Smooth muscle cell (in vitro differentiated cells): ENCODE measurements around the gene CNGA2. TPM values are rescaled to one million over a fixed set of nuclear protein-coding genes. Genes with fewer than 3 reads are reported as not detected.

Experiments
- DNase-seq: peaks from one replicate; lab custom pipeline; 2025; ENCODE audit not compliant: unreplicated experiment; lab: John Stamatoyannopoulos, UW
- H2AFZ ChIP-seq: fragments of 200-600 bp; sonication (generic); 2 replicates; pipeline ENCODE4 v1.6.0; 2016; ENCODE audit warnings: antibody characterized with exemption, low read depth, mild to moderate bottlenecking
- H3F3A ChIP-seq: fragments of 200-600 bp; sonication (generic); 2 replicates; pipeline ENCODE4 v1.6.0; 2017; ENCODE audit warnings: antibody characterized with exemption, low read depth
- H3K27ac ChIP-seq: fragments of 200-600 bp; sonication (generic); 2 replicates; pipeline ENCODE4 v1.5.1; 2016; ENCODE audit warnings: low read depth, mild to moderate bottlenecking
- H3K27me3 ChIP-seq: fragments of 200-600 bp; sonication (generic); 2 replicates; pipeline ENCODE4 v1.6.1; 2016; ENCODE audit warnings: low read depth, mild to moderate bottlenecking
- H3K36me3 ChIP-seq: fragments of 200-600 bp; sonication (generic); 2 replicates; pipeline ENCODE4 v1.5.1; 2016; ENCODE audit warnings: low read depth
- H3K4me1 ChIP-seq: fragments of 200-600 bp; sonication (generic); 2 replicates; pipeline ENCODE4 v1.5.1; 2016; ENCODE audit warnings: low read depth
- H3K4me2 ChIP-seq: fragments of 200-600 bp; sonication (generic); 2 replicates; pipeline ENCODE4 v1.6.0; 2016; ENCODE audit warnings: mild to moderate bottlenecking
- H3K4me3 ChIP-seq: fragments of 200-600 bp; sonication (generic); 2 replicates; pipeline ENCODE4 v1.5.1; 2016; ENCODE audit warnings: mild to moderate bottlenecking
- H3K79me2 ChIP-seq: fragments of 200-600 bp; sonication (generic); 2 replicates; pipeline ENCODE4 v1.6.0; 2016; ENCODE audit warnings: low read depth, mild to moderate bottlenecking
- H3K9ac ChIP-seq: fragments of 200-600 bp; sonication (generic); 2 replicates; pipeline ENCODE4 v1.6.0; 2016; ENCODE audit warnings: low read depth
- H3K9me3 ChIP-seq: fragments of 200-600 bp; sonication (generic); replicated peaks from 2 replicates; pipeline ENCODE4 v1.5.1; 2016; ENCODE audit warnings: low read depth
- H4K20me1 ChIP-seq: fragments of 200-600 bp; sonication (generic); 2 replicates; pipeline ENCODE4 v1.6.0; 2016; ENCODE audit warnings: low read depth
- WGBS: methylation state at CpG from one replicate; pipeline ENCODE4 v1.1.7; 2016; ENCODE audit warnings: low lambda C conversion rate; 5-methylcytosine and 5-hydroxymethylcytosine counted together
- polyA plus RNA-seq: library from polyadenylated mRNA; unstranded; fragments of >200 nt; fragmentation: Nextera tagmentation; extraction: Ambion mirVana; gene quantifications from 2 replicates; pipeline ENCODE4 v1.2.1, GENCODE V29; 2016
- total RNA-seq: library from RNA; depleted of rRNA; stranded (reverse); fragments of >200 nt; gene quantifications from 2 replicates; pipeline ENCODE4 v1.2.3, GENCODE V29; 2014
- TF ChIP-seq, protein P1 (sequence below): fragments of 200-600 bp; sonication (generic); IDR thresholded peaks from 2 replicates; pipeline ENCODE4 v1.5.1; 2017; ENCODE audit warnings: borderline replicate concordance, mild to moderate bottlenecking, antibody characterized with exemption; ENCODE audit not compliant: insufficient read depth, poor library complexity, severe bottlenecking

The CNGA2 gene
- total and polyA plus RNA-seq, 2 experiments from 2014 or later = not detected

DNA sequence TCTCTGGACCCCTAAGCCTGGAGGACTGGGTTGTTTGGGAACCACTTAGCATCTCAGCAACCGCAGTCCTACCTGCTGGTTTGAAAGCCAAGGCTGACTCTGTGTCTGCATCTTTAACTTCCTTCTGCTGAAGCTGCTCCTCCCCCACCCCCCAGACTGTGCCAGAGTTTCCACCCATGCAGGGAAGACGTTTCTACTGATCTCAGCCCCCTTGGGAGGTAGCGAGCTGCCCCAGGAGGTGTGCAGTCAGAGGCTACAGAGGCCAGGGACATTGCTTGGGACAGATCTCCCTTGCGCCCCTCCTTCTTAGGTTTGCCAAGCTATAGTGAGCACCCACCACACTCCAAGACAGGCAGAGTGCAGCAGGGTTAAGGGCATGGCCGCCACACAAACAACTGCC, 23.4 kb upstream of the CNGA2 start:
- no peaks in the 10 kb centered on the region for H3K36me3 ChIP-seq
- H2AFZ ChIP-seq = no peak overlapping the region
- no peak overlapping the region for H3K27ac ChIP-seq
- no peak overlapping the region for H3K9ac ChIP-seq
- H3K9me3 ChIP-seq = no peaks in the 10 kb centered on the region
- H3K4me3 ChIP-seq = no peak overlapping the region
- H3K27me3 ChIP-seq = no peaks in the 10 kb centered on the region
- no peak overlapping the region for H3K4me2 ChIP-seq
- 55% methylated on average over 4 of the region's 5 CpGs for WGBS
- no peaks in the 10 kb centered on the region for H3F3A ChIP-seq
- H4K20me1 ChIP-seq = no peaks in the 10 kb centered on the region
- no peaks in the 10 kb centered on the region for H3K4me1 ChIP-seq
- no peaks in the 10 kb centered on the region for H3K79me2 ChIP-seq
- TF ChIP-seq, protein P1, sequence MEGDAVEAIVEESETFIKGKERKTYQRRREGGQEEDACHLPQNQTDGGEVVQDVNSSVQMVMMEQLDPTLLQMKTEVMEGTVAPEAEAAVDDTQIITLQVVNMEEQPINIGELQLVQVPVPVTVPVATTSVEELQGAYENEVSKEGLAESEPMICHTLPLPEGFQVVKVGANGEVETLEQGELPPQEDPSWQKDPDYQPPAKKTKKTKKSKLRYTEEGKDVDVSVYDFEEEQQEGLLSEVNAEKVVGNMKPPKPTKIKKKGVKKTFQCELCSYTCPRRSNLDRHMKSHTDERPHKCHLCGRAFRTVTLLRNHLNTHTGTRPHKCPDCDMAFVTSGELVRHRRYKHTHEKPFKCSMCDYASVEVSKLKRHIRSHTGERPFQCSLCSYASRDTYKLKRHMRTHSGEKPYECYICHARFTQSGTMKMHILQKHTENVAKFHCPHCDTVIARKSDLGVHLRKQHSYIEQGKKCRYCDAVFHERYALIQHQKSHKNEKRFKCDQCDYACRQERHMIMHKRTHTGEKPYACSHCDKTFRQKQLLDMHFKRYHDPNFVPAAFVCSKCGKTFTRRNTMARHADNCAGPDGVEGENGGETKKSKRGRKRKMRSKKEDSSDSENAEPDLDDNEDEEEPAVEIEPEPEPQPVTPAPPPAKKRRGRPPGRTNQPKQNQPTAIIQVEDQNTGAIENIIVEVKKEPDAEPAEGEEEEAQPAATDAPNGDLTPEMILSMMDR = no peak
- DNase-seq = no peak

DNA sequence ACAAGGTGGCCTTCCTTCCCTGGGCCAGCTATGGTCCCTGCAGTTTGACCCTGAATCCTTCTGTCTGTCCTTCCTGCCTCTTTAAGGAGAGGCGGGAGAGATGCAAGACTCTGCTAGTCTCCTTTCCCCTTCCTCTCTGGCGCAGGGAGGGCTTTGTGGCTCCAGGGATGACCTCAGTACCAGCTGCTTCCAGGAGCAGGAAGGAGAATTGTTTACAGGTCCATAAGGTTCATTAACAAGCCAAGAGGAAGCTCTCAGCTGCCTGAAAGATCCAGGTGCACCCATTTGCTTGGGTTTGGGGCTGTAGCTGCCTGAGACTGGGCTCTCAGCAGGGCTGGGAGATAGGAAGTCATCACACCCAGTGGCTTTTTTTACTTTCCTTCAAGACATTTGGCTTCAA, 22.8 kb upstream of the CNGA2 start:
- no peak overlapping the region for H2AFZ ChIP-seq
- H3K27me3 ChIP-seq = no peaks in the 10 kb centered on the region
- H3K4me3 ChIP-seq = no peak overlapping the region
- H3F3A ChIP-seq = no peaks in the 10 kb centered on the region
- no peaks in the 10 kb centered on the region for H3K9me3 ChIP-seq
- no peaks in the 10 kb centered on the region for H3K4me1 ChIP-seq
- H3K4me2 ChIP-seq = no peak overlapping the region
- H3K79me2 ChIP-seq = no peaks in the 10 kb centered on the region
- H3K27ac ChIP-seq = no peak overlapping the region
- TF ChIP-seq, protein P1 = no peak
- 62% methylated on average over 2 of the region's 2 CpGs for WGBS
- no peaks in the 10 kb centered on the region for H3K36me3 ChIP-seq
- DNase-seq = no peak
- no peaks in the 10 kb centered on the region for H4K20me1 ChIP-seq
- H3K9ac ChIP-seq = no peak overlapping the region

DNA sequence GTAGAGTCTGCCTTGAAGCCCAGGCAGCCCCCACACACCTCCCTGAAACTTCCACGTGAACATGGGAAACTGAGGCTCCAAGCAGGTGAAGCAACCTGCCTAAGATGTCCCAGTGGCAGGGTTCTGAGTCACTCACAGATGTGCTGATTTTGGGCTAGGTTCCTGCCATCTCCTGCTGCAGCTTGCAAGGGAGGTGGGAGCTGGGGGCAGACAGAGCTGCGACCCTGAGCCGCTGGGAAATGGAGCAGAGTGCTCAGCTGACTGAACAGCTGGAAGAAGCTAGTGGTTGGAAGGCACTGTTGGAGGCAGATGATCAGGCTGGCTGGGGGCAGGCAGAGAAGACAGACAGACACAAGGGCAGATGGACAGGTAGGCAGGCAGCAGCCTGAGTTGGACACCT, 22.3 kb upstream of the CNGA2 start:
- no peak for DNase-seq
- Histone ChIP-seq H3K27ac (no peak overlapping the region), H2AFZ (no peak overlapping the region), H3F3A (no peaks in the 10 kb centered on the region), H3K9me3 (no peaks in the 10 kb centered on the region), H3K9ac (no peak overlapping the region), H3K27me3 (no peaks in the 10 kb centered on the region), H3K4me3 (no peak overlapping the region), H3K4me2 (no peak overlapping the region), H4K20me1 (no peaks in the 10 kb centered on the region), H3K36me3 (no peaks in the 10 kb centered on the region), H3K4me1 (no peaks in the 10 kb centered on the region), H3K79me2 (no peaks in the 10 kb centered on the region)
- WGBS = 70% methylated on average over 3 of the region's 3 CpGs
- TF ChIP-seq, protein P1 = no peak

DNA sequence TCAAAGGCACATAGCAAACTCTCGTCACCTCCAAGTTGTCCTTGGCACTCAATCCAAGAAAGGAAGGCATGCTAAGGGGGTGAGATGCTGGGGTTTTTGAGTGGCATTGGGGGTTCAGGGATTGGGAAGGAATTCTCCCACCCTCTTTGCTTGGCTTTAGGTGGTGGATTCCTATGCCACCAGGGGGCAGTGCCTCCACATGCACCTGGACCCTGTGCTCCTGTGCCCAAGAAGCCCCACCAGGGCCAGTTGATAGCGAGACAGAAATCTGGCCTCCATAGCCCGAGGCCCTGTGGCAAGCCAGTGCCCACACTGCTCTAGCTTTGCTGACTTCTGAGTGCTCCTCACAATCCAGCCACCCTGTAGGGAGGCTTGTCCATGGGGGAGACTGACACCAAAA, 20.7 kb upstream of the CNGA2 start:
- no peak overlapping the region for H3K4me3 ChIP-seq
- H4K20me1 ChIP-seq = no peaks in the 10 kb centered on the region
- H3K36me3 ChIP-seq = no peaks in the 10 kb centered on the region
- TF ChIP-seq, protein P1 = peak; percentile 39
- no peaks in the 10 kb centered on the region for H3K79me2 ChIP-seq
- H2AFZ ChIP-seq = no peak overlapping the region
- no peaks in the 10 kb centered on the region for H3K9me3 ChIP-seq
- no peak for DNase-seq
- no peak overlapping the region for H3K27ac ChIP-seq
- H3K4me2 ChIP-seq = no peak overlapping the region
- no peaks in the 10 kb centered on the region for H3K27me3 ChIP-seq
- WGBS = 64% methylated on average over 3 of the region's 3 CpGs
- H3K4me1 ChIP-seq = no peaks in the 10 kb centered on the region
- no peaks in the 10 kb centered on the region for H3F3A ChIP-seq
- no peak overlapping the region for H3K9ac ChIP-seq
